ENCODE measurements around the gene GPD2. TPM values are rescaled to one million over a fixed set of nuclear protein-coding genes. Genes with fewer than 3 reads are reported as not detected.

The GPD2 gene
- total and polyA plus RNA-seq, 2 of the 13 experiments (the other 11 are each of a cell fraction or from before 2014, with no cell fraction given), result not detected

DNA sequence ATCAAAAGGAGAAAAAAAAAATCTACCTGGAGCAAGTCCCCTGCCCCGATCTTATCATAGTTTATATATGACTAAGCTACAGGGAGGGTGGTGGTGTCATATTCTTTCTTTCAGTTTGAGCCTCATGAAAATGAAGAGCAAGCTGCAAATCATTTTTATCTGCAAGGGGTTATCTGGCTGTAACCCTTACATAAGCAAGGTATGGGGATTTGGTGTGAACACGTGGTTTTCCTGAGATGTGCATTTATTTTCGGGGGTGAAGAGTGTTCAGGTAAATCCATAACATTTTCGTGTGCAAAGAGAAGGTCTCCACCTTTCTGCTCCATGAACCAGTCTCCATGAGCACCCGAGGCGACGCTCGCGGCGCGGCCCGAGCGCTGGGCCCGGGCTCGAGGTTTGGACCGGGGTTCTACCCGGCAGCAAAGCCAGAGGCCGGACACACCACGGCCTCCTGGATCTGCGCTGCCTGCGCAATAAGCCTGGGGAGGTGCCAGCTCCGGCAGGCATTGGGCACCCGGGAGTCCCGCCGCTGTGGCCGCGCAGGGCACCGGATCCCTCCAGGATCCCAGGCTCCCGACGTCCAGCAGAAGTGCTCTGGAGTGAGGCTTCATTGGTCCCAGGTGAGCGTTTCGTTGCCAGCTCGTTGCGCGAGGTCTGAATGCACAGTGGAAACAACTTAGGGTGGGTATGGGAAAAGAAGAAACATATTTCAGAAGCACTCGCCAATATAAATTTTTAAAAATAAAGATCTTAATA is 36.1 kb upstream of the GPD2 start (continued):
- TF ChIP-seq, protein P1, sequence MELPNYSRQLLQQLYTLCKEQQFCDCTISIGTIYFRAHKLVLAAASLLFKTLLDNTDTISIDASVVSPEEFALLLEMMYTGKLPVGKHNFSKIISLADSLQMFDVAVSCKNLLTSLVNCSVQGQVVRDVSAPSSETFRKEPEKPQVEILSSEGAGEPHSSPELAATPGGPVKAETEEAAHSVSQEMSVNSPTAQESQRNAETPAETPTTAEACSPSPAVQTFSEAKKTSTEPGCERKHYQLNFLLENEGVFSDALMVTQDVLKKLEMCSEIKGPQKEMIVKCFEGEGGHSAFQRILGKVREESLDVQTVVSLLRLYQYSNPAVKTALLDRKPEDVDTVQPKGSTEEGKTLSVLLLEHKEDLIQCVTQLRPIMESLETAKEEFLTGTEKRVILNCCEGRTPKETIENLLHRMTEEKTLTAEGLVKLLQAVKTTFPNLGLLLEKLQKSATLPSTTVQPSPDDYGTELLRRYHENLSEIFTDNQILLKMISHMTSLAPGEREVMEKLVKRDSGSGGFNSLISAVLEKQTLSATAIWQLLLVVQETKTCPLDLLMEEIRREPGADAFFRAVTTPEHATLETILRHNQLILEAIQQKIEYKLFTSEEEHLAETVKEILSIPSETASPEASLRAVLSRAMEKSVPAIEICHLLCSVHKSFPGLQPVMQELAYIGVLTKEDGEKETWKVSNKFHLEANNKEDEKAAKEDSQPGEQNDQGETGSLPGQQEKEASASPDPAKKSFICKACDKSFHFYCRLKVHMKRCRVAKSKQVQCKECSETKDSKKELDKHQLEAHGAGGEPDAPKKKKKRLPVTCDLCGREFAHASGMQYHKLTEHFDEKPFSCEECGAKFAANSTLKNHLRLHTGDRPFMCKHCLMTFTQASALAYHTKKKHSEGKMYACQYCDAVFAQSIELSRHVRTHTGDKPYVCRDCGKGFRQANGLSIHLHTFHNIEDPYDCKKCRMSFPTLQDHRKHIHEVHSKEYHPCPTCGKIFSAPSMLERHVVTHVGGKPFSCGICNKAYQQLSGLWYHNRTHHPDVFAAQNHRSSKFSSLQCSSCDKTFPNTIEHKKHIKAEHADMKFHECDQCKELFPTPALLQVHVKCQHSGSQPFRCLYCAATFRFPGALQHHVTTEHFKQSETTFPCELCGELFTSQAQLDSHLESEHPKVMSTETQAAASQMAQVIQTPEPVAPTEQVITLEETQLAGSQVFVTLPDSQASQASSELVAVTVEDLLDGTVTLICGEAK (IDR thresholded peaks at IDR 0.05), result no peak
- TF ChIP-seq, protein P1 (CRISPR knock-in tag; IDR thresholded peaks at IDR 0.05), result peak; percentile 73
- TF ChIP-seq, protein P2, sequence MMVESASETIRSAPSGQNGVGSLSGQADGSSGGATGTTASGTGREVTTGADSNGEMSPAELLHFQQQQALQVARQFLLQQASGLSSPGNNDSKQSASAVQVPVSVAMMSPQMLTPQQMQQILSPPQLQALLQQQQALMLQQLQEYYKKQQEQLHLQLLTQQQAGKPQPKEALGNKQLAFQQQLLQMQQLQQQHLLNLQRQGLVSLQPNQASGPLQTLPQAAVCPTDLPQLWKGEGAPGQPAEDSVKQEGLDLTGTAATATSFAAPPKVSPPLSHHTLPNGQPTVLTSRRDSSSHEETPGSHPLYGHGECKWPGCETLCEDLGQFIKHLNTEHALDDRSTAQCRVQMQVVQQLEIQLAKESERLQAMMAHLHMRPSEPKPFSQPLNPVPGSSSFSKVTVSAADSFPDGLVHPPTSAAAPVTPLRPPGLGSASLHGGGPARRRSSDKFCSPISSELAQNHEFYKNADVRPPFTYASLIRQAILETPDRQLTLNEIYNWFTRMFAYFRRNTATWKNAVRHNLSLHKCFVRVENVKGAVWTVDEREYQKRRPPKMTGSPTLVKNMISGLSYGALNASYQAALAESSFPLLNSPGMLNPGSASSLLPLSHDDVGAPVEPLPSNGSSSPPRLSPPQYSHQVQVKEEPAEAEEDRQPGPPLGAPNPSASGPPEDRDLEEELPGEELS (CRISPR knock-in tag; IDR thresholded peaks at IDR 0.05), result no peak
- TF ChIP-seq JUN (CRISPR knock-in tag; IDR thresholded peaks at IDR 0.05) (no peak), ZZZ3 (CRISPR knock-in tag; IDR thresholded peaks at IDR 0.05; ENCODE audit: borderline replicate concordance) (peak; percentile 54; the same call in 1 of the 2 replicates), THYN1 (CRISPR knock-in tag; IDR thresholded peaks at IDR 0.05; ENCODE audit: borderline replicate concordance, low read depth) (no peak), JUNB (CRISPR knock-in tag; IDR thresholded peaks at IDR 0.05; ENCODE audit: borderline replicate concordance) (no peak), HNRNPL (IDR thresholded peaks at IDR 0.05; ENCODE audit: low read depth, low read length) (peak; percentile 95)
- TF ChIP-seq, protein P3, sequence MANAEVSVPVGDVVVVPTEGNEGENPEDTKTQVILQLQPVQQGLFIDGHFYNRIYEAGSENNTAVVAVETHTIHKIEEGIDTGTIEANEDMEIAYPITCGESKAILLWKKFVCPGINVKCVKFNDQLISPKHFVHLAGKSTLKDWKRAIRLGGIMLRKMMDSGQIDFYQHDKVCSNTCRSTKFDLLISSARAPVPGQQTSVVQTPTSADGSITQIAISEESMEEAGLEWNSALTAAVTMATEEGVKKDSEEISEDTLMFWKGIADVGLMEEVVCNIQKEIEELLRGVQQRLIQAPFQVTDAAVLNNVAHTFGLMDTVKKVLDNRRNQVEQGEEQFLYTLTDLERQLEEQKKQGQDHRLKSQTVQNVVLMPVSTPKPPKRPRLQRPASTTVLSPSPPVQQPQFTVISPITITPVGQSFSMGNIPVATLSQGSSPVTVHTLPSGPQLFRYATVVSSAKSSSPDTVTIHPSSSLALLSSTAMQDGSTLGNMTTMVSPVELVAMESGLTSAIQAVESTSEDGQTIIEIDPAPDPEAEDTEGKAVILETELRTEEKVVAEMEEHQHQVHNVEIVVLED (CRISPR knock-in tag; IDR thresholded peaks at IDR 0.05; ENCODE audit: borderline replicate concordance), result no peak
- TF ChIP-seq, protein P4, sequence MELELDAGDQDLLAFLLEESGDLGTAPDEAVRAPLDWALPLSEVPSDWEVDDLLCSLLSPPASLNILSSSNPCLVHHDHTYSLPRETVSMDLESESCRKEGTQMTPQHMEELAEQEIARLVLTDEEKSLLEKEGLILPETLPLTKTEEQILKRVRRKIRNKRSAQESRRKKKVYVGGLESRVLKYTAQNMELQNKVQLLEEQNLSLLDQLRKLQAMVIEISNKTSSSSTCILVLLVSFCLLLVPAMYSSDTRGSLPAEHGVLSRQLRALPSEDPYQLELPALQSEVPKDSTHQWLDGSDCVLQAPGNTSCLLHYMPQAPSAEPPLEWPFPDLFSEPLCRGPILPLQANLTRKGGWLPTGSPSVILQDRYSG (CRISPR knock-in tag; IDR thresholded peaks at IDR 0.05), result peak; percentile 73; the same call in 1 of the 2 replicates
- TF ChIP-seq, protein P5, sequence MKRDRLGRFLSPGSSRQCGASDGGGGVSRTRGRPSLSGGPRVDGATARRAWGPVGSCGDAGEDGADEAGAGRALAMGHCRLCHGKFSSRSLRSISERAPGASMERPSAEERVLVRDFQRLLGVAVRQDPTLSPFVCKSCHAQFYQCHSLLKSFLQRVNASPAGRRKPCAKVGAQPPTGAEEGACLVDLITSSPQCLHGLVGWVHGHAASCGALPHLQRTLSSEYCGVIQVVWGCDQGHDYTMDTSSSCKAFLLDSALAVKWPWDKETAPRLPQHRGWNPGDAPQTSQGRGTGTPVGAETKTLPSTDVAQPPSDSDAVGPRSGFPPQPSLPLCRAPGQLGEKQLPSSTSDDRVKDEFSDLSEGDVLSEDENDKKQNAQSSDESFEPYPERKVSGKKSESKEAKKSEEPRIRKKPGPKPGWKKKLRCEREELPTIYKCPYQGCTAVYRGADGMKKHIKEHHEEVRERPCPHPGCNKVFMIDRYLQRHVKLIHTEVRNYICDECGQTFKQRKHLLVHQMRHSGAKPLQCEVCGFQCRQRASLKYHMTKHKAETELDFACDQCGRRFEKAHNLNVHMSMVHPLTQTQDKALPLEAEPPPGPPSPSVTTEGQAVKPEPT (CRISPR knock-in tag; IDR thresholded peaks at IDR 0.05; ENCODE audit: low read depth), result peak; percentile 57; the same call in 1 of the 2 replicates
